ENCODE data around the gene NPAS3.

The NPAS3 gene

DNA sequence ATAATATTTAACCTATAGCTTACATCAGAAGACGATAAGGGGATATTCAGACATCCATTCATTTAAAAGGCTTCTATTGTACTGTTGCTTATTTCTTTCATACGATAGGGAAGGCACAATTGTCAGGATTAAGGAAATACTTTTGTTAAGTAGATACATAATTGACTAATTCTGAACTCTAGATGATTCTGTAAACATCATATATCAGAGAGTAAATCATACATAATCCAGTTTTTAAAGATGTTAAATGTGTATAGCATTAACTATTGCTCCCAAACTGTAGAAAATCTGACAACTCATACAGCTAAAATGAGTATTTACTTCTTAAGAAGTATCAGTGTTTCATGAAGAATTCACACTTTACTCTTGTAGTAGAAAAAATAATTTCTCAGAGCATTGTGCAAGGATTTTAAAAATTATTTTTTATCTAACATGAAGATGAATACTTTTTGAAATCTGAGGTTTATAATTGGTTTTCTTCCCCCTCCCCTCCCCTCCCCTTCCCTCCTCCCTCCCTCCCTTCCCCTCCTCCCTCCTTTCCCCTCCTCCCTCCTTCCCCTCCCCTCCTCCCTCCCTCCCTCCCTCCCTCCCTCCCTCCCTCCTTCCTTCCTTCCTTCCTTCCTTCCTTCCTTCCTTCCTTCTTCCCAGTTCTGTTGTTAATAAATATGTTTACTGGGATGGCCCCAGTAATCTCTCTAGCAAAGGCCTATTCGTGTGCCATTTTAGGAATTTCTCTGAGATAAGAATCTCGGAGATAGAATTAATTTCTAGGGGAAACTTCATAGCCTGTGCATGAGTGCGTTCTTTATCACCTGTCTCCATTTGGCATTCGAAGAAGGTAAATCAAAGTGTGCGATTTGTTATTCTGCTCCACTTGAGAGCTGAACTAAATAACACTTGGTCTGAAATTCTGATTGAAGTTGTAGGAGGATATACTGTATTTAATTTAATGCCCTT is 2.3 kb downstream of the NPAS3 start:
- DNase-seq (ENCODE audit: low spot score): no peak

GRCh38 chr14:32941668-32942065 is 3.0 kb downstream of the NPAS3 start:
- no peak for DNase-seq (ENCODE audit: low spot score)

DNA sequence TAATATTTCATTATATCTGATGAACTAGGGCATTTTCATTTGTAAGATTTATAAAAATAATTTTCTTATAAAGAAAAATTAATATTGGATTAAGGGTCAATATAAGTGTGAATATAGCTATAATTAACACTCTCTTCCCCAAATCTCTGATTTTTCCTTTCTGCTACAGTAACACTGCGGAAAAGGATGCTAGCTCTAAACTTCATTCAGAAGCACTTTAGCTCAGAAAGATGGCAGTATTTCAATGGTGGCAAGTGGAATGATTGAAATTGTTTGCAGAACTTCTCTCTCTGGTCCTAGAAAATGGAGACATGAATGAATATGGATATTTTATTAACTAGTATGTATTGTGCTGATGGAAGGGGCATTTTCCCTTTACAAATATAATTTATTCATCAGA is 8.4 kb downstream of the NPAS3 start:
- no peak for DNase-seq (ENCODE audit: low spot score)

- no peak for DNase-seq (ENCODE audit: low spot score)
These were observed 9.1 kb downstream of the NPAS3 start for GRCh38 chr14:32947792-32948191.

DNA sequence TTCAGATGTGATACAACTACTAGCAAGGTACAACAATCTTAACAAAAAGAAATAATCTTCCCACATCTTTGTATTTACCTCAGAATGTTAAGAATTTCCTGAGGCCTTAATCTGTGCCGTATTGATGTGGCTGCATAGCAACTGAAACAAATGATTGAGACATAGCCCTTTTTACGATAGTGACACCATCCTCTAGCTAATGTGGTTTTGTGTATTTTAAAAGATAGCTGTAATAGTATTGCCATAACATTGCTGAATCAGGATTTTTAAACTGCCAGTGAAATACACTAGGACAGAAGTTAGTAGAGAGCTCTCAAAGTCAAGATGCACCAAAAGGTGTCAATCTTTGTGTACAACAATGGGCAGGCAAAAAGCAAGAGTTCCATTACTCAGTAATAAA is 11.9 kb downstream of the NPAS3 start:
- DNase-seq (ENCODE audit: low spot score): no peak

GRCh38 chr14:32967421-32967820 is 28.7 kb downstream of the NPAS3 start:
- DNase-seq (ENCODE audit: low spot score): no peak

- DNase-seq (ENCODE audit: low spot score): no peak
These were observed 30.4 kb downstream of the NPAS3 start for GRCh38 chr14:32968972-32969544.

GRCh38 chr14:32977913-32978312 is 39.2 kb downstream of the NPAS3 start:
- DNase-seq (ENCODE audit: low spot score): no peak

DNA sequence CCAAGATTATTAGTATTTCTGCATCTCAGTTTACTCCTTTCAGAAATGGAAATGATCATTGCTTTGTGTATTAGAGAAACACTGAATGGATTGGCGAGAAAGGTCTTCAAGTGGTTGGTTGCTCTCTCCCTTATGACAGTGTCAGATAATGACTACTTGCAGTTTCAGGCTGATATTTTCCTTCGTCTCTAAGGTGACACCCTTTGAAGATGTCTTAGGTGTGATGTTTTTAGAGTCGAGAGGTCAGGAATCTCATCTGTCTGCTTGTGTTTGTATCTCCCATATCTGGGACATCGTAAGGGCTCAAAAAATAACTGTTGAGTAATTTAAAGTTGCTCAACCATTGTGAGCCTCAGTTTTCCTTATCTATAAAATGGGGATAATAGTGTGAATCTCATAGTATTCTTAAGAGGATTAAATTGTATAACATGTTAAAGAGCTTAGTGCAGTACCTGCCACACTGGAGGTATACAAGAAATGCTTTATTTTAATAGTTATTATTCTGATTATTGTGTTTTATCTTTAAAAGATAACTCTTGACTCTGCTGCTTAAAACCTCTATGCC is 40.1 kb downstream of the NPAS3 start:
- DNase-seq (ENCODE audit: low spot score): no peak

GRCh38 chr14:32980178-32980901 is 41.7 kb downstream of the NPAS3 start:
- DNase-seq (ENCODE audit: low spot score): no peak

DNA sequence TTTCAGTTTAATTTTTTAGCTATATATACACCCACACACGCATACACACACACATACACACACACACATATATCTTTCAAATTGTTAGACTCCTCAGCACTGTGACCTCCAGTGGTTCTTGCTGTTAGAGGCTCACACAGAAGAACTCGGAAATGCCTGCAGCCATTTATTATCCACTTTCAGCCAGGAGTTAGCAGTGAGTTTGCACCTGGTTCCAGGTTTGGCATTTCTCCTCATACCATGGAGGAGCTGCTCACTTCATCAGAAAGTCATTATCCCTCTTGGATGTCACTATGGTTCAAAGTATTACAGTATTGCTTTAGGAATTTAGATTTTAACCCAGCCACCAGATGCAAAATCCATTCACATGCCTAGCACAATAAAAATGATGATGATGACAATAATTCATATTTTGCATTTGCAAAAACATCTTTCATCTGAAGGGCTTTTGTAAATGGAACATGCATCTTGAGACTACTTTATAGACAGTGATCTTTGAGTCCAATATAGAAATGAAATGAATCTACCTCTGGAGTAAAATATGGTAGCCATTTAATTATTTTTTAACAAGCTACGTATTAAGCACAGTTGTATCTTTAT is 42.3 kb downstream of the NPAS3 start:
- no peak for DNase-seq (ENCODE audit: low spot score)

DNA sequence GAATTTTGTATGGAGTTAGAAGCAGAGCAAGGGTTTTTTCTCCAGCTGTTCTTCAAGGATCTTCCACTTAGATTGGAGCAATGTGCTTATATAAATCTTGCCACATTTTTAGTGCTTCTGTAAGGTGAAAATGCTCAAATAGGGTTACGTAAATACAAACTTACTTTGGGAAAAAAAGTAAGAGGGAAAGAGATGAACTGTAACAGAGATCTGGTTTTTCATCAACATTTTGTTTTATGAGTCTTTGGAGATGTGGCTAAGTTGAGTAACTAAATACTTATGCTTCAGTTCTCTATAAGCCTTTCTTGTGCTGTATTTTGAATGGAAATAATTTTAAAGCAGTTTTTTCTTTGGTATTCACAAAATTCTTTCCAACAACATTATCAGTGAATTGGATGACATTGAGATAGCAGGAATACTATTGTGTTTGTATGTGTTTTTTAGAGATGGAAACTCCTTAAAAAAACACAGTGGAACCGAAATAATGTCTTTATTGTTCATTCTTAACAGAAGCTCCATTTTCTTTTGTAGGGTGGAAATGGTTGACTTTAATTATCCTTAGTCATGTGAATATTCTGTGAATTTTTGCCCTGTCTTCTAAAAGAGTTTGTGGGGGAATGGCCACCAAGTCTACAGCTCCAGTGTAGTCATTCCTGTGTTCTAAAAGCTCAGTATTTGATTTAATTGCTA is 45.7 kb downstream of the NPAS3 start:
- no peak for DNase-seq (ENCODE audit: low spot score)

GRCh38 chr14:32985866-32986265 is 47.2 kb downstream of the NPAS3 start:
- no peak for DNase-seq (ENCODE audit: low spot score)

GRCh38 chr14:32986791-32987540 is 48.3 kb downstream of the NPAS3 start:
- DNase-seq (ENCODE audit: low spot score): no peak

DNA sequence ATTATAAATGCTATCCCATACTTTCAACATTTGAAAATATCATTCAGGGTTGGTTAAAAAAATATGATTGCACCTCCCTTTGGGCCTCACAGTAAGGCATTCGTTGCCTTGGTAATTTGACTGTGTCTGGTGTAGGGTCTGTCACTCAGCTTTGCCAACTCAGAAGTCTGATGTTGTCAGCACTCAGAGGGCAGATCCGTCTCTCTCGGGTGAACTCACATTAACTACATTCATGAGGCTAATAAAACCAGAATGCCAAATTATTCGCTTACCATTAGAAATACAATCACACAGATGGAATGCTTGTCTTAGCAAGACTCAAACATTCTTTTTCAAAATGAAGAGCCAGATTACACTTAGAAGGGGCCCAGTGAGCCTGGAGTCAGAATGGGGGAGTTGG is 53.0 kb downstream of the NPAS3 start:
- DNase-seq (ENCODE audit: low spot score): no peak

DNA sequence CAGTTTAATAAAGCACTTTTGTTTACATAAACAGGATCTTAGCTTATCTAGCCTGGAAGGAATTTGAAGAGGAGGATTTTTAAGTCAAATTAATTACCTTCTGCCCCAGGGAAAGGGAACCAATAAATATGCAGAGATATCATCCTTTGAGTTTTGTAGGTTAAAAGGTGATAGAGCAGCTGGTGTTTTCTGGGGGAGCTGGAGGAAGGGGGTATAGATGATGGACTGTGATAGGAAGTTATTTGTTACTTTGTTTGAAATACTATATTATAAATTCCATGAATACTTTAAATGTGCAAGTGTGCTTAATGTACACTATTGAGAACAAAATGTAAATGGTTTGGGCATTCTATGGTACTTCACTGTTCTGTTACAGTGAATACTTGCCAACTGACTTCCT is 55.2 kb downstream of the NPAS3 start:
- DNase-seq (ENCODE audit: low spot score): no peak

- no peak for DNase-seq (ENCODE audit: low spot score)
These were observed 57.7 kb downstream of the NPAS3 start for GRCh38 chr14:32996343-32996742.

DNA sequence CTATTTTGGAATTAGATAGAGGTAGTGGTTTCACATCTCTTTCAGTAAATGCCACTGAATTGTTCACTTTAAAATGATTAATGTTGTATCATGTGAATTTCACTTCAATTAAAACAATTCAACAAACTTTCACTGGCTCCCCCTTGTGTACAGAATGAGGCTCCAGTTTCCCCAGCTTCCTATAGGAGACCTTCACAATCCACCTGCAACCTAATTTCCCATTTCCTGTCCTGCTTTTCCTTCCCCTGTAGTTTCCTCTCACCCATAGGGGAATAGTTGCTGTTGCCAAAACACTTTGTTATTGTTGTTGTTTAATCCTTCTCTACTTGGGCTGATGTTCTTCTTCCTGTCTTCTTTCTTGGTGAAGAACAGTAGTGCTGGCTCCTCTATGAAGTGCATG is 59.8 kb downstream of the NPAS3 start:
- DNase-seq (ENCODE audit: low spot score): no peak

- no peak for DNase-seq (ENCODE audit: low spot score)
These were observed 71.0 kb downstream of the NPAS3 start for GRCh38 chr14:33009673-33010072.

DNA sequence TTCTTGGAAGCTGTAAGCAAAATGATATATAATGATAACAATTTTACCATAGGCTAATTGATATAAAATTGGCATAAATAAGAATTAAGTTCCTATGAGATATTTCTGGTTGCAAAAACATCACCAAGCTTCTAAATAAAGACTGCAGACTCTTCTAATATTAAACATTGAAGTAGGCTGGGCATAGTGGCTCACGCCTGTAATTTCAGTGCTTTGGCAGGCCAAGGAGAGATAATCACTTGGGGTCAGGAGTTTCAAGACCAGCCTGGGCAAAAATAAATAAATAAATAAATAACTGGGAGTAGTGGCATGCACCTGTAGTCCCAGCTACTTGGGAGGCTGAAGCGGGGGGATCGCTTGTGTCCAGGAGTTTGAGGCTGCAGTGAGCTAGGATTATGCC is 71.8 kb downstream of the NPAS3 start:
- DNase-seq (ENCODE audit: low spot score): no peak

- no peak for DNase-seq (ENCODE audit: low spot score)
These were observed 76.0 kb downstream of the NPAS3 start for GRCh38 chr14:33014710-33015109.

Measured in ecto neural progenitor cell (in vitro differentiated cells).